Breast epithelium (tissue), 4 donors: Measurements from ENCODE around the gene VSIR. TPM values are rescaled to one million over a fixed set of nuclear protein-coding genes. Genes with fewer than 3 reads are reported as not detected.

Experiments
- DNase-seq, 2 donors: peaks; one replicate each; pipeline ENCODE4 v3.0.0-alpha.2; 2019; ENCODE audit warnings: low spot score in 2 of 2
- H3K27ac ChIP-seq, 2 donors: fragments of 200-600 bp; sonication (generic) in 1 of 2; one replicate each; pipeline ENCODE4 v1.5.1; 2016 to 2019; ENCODE audit warnings: mild to moderate bottlenecking in 1 of 2
- H3K27me3 ChIP-seq, 2 donors: fragments of 200-600 bp; sonication (generic) in 1 of 2; one replicate each; pipeline versions ENCODE4 v1.5.1 to v1.6.0; 2017 to 2019; ENCODE audit warnings: control low read depth in 1 of 2, mild to moderate bottlenecking in 1 of 2
- H3K36me3 ChIP-seq: fragments of 200-600 bp; one replicate; pipeline ENCODE4 v1.5.1; 2019
- H3K4me1 ChIP-seq, 2 donors: fragments of 200-600 bp; sonication (generic); one replicate each; pipeline ENCODE4 v1.5.1; 2016 to 2019; ENCODE audit warnings: control low read depth in 1 of 2
- H3K4me3 ChIP-seq, 3 donors: fragments of 200-600 bp; sonication (generic); 1 replicate in 2 of 3; 2 replicates in 1 of 3; pipeline ENCODE4 v1.5.1; 2016 to 2019; ENCODE audit warnings: mild to moderate bottlenecking in 3 of 3, moderate library complexity in 2 of 3
- H3K9me3 ChIP-seq, 2 donors: fragments of 200-600 bp; sonication (generic) in 1 of 2; one replicate each; pipeline ENCODE4 v1.5.1; 2016 to 2019; ENCODE audit warnings: control low read depth in 1 of 2
- POLR2A ChIP-seq: fragments of 450-650 bp; IDR thresholded peaks from one replicate; pipeline ENCODE4 v1.6.1; 2016; ENCODE audit warnings: antibody characterized with exemption, mild to moderate bottlenecking, moderate library complexity
- POLR2AphosphoS5 ChIP-seq, 3 donors: sonication (generic); formaldehyde crosslinking; IDR thresholded peaks; one replicate each; pipeline ENCODE4 v1.6.1; 2017; ENCODE audit warnings: antibody characterized with exemption in 3 of 3
- intact Hi-C: fragments of 100-400 bp; cut with DNase I; formaldehyde crosslinking; loops from one replicate; pipeline ENCODE4 v1.15.1; 2023; ENCODE audit warnings: low total_unique reads
- total RNA-seq, 3 donors: library from RNA; depleted of rRNA; stranded (reverse); fragments of >200 nt; gene quantifications; one replicate each; pipeline ENCODE4 v1.1.0, GENCODE V29; 2016
- TF ChIP-seq, protein P1 (sequence below), 3 donors: fragments of 450-650 bp; IDR thresholded peaks; one replicate each; pipeline ENCODE4 v1.5.1; 2016 to 2017; ENCODE audit warnings: antibody characterized with exemption in 3 of 3, mild to moderate bottlenecking in 3 of 3, moderate library complexity in 3 of 3

Gene VSIR
- total RNA-seq, 3 donors from 2014 or later = 33.4 to 58.7 (median 34.7) TPM

DNA sequence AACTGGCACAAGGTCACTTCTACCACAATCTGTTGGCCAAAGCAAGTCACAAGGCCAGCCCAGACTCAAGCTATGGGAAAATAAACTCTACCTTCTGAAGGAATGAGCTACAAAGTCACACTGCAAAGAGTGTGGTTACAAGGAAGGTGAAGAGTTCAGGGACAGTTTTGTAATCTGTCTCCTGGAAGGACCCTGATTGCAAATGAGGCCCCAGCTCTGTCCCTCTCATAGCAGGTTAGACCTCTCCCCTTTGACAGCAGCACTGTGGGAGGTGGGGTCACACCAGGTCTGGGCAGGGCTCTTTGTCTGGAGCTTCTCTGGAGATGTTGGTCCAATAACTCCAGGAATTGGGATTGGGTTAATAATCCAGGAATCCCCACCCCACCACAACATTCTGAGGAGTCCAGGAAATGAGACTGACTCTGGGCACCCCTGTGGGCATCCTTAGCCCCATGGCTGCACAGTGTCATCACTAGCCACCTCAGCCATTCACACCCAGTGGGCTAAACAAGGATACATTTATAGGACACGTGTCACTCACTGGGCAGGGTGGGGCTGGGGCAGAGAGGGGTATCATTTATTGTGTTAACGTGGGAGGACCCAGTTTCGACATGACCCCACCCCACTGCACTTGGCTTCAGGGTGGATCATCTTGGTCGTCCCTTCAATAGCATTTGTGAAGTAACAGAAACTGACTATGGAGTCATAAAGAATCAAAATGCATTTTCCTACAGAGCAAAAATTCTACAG, 30.1 kb downstream of the VSIR start:
- no peaks in the 10 kb centered on the region for H3K36me3 ChIP-seq
- no peak overlapping the region for H3K27ac ChIP-seq
- TF ChIP-seq POLR2AphosphoS5 (IDR thresholded peaks at IDR 0.05) = no peak
- TF ChIP-seq, protein P1, sequence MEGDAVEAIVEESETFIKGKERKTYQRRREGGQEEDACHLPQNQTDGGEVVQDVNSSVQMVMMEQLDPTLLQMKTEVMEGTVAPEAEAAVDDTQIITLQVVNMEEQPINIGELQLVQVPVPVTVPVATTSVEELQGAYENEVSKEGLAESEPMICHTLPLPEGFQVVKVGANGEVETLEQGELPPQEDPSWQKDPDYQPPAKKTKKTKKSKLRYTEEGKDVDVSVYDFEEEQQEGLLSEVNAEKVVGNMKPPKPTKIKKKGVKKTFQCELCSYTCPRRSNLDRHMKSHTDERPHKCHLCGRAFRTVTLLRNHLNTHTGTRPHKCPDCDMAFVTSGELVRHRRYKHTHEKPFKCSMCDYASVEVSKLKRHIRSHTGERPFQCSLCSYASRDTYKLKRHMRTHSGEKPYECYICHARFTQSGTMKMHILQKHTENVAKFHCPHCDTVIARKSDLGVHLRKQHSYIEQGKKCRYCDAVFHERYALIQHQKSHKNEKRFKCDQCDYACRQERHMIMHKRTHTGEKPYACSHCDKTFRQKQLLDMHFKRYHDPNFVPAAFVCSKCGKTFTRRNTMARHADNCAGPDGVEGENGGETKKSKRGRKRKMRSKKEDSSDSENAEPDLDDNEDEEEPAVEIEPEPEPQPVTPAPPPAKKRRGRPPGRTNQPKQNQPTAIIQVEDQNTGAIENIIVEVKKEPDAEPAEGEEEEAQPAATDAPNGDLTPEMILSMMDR (IDR thresholded peaks at IDR 0.05) = no peak
- no peak for TF ChIP-seq POLR2A
- no peak for DNase-seq
- intact Hi-C loops = no loop called here
- no peaks in the 10 kb centered on the region for H3K27me3 ChIP-seq
- peaks cover 0 to 6% of the 10 kb centered on the region in 2 donors for H3K9me3 ChIP-seq
- peaks cover 0 to 4% of the 10 kb centered on the region in 2 donors for H3K4me1 ChIP-seq
- H3K4me3 ChIP-seq = no peak overlapping the region

DNA sequence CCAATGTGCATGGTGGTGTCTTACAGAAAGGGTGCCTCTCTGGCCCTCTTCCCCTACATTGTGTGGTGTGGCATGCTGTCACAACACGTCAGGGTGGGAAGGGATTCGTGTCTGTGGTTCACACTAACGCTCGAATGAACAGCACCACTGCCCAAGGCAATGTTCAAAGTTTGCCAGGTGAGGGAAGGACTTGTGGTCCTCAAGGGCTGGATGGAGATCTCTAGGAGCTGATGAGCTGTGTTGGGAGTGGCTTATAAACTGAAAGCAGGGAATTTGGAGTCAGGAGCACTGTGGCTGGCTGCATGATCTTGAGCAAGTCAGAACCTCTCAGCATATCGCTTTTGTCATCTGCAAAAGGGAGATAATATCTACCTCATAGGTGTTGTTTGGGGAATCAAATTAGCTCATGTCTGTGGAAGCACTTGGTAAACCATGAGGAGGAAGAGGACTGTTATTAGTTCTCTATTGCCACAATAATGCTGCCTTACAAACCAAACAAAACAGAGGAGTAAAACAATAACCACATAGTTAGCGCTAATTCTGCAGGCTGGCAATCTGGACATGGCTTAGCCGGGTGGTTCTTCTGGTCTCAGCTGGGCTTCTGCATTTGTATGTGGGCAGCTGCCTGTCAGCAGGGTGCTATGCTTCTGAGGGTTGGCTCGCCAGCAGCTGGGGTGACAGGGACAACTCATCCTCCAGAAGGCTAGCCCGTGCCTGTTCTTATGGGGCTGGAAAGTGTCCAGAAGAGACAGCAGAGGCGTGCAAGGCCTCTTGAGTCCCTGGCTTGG, 30.8 kb downstream of the VSIR start:
- intact Hi-C loops = no loop called here
- no peak for DNase-seq
- Histone ChIP-seq H3K27me3 (no peaks in the 10 kb centered on the region), H3K9me3 (peaks cover 0 to 6% of the 10 kb centered on the region in 2 donors), H3K27ac (no peak overlapping the region), H3K4me3 (no peak overlapping the region), H3K4me1 (peaks cover 0 to 7% of the 10 kb centered on the region in 2 donors), H3K36me3 (no peaks in the 10 kb centered on the region)
- no peak for TF ChIP-seq POLR2AphosphoS5 (IDR thresholded peaks at IDR 0.05)

DNA sequence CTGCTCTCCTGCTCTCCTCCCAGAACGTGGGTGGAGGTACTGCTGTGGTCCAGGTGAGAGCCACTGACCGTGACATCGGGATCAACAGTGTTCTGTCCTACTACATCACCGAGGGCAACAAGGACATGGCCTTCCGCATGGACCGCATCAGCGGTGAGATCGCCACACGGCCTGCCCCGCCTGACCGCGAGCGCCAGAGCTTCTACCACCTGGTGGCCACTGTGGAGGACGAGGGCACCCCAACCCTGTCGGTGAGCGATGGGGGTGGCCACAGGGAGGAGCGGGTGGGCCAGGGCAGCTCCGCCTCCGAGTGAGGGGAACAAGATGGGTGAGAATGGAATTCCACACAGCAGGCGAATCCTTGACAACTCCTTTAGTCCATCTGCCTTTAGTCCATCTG, 31.6 kb downstream of the VSIR start:
- H3K9me3 ChIP-seq = peaks cover 0 to 6% of the 10 kb centered on the region in 2 donors
- no peak overlapping the region for H3K27ac ChIP-seq
- H3K4me1 ChIP-seq = peaks cover 0 to 13% of the 10 kb centered on the region in 2 donors
- H3K36me3 ChIP-seq = no peaks in the 10 kb centered on the region
- no peak overlapping the region for H3K4me3 ChIP-seq
- no peaks in the 10 kb centered on the region for H3K27me3 ChIP-seq
- TF ChIP-seq, protein P1 (IDR thresholded peaks at IDR 0.05) = no peak
- no peak for TF ChIP-seq POLR2AphosphoS5 (IDR thresholded peaks at IDR 0.05)
- TF ChIP-seq POLR2A = no peak
- no peak for DNase-seq
- intact Hi-C loops = no loop called here

DNA sequence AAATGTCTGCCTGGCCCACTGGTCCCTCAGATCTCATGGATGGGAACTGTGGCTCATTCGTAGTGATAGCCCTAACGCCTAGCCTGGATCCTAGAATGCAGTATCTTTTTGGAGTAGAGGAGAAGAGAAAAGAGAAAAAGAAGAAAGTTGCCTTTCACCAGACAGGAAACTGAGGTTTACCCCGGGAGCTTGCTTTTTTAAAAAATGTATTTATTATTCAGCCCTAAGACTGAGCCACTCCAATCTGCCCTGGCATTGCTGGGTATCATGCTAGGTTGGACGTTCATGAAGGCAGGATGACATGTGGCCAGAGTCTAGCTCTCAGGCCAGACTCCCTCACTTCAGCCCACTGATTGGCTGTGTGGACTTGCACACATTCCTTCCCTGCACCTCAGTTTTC, 32.3 kb downstream of the VSIR start:
- Histone ChIP-seq H3K36me3 (no peaks in the 10 kb centered on the region), H3K27me3 (no peaks in the 10 kb centered on the region), H3K9me3 (peaks cover 0 to 6% of the 10 kb centered on the region in 2 donors), H3K4me1 (peaks cover 0 to 18% of the 10 kb centered on the region in 2 donors), H3K4me3 (no peak overlapping the region), H3K27ac (no peak overlapping the region)
- TF ChIP-seq, protein P1 (IDR thresholded peaks at IDR 0.05) = no peak
- no peak for TF ChIP-seq POLR2A
- TF ChIP-seq POLR2AphosphoS5 (IDR thresholded peaks at IDR 0.05) = no peak
- no peak for DNase-seq
- intact Hi-C loops = no loop called here

DNA sequence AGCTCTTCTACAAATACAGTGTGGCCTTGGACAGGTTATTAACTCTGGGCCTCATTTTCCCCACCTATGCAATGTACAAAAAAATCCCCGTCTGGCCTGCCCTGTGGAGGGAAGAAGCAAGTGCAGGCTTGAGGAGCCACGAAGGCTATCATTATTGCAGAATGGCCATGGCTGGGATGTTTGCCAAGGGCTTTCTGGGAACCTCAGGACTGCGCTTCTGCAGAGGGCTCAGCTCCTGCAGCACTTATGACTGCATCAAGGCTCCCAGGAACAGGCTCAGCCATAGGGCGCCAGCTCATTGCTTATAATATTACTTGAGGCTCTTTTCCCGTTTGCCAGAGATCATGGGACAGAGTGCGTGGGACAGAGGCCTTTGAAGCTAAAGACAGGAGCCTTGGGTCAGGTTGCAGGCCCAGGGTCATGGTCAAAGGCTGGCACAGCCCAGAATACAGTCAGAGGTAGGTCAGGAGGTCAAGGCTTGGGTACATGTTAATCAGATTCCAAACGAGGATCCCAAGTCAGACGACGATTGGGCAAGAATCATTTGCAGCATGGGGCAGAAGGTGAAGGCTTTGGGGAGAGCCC, 33.2 kb downstream of the VSIR start:
- intact Hi-C loops = no loop called here
- no peaks in the 10 kb centered on the region for H3K36me3 ChIP-seq
- no peak overlapping the region for H3K4me3 ChIP-seq
- TF ChIP-seq POLR2A (no peak), POLR2AphosphoS5 (IDR thresholded peaks at IDR 0.05) (no peak)
- TF ChIP-seq, protein P1 (IDR thresholded peaks at IDR 0.05) = no peak
- no peak for DNase-seq
- H3K9me3 ChIP-seq = peaks cover 0 to 6% of the 10 kb centered on the region in 2 donors
- H3K27ac ChIP-seq = no peak overlapping the region
- peaks cover 0 to 18% of the 10 kb centered on the region in 2 donors for H3K4me1 ChIP-seq
- no peaks in the 10 kb centered on the region for H3K27me3 ChIP-seq
